Measurements from ENCODE around the gene COL23A1. TPM values are rescaled to one million over a fixed set of nuclear protein-coding genes. Genes with fewer than 3 reads are reported as not detected.

Gene COL23A1
- total RNA-seq, 4 donors from 2014 or later = 0.44 to 0.65 (median 0.57) TPM; not detected in 1

GRCh38 chr5:178338750-178339144 is 251.4 kb downstream of the COL23A1 start:
- TF ChIP-seq CTCF (IDR thresholded peaks at IDR 0.05; ENCODE audit: low read depth) = no peak

GRCh38 chr5:178338126-178338749 is 252.0 kb downstream of the COL23A1 start:
- TF ChIP-seq CTCF (IDR thresholded peaks at IDR 0.05; ENCODE audit: low read depth) = no peak

- no peak for TF ChIP-seq CTCF (IDR thresholded peaks at IDR 0.05; ENCODE audit: low read depth)
Measured at GRCh38 chr5:178337334-178337741, 252.9 kb downstream of the COL23A1 start.

GRCh38 chr5:178336889-178337288 is 253.3 kb downstream of the COL23A1 start:
- TF ChIP-seq CTCF (IDR thresholded peaks at IDR 0.05; ENCODE audit: low read depth) = no peak

GRCh38 chr5:178335302-178336030 is 254.7 kb downstream of the COL23A1 start:
- TF ChIP-seq CTCF (IDR thresholded peaks at IDR 0.05; ENCODE audit: low read depth) = no peak

- TF ChIP-seq CTCF (IDR thresholded peaks at IDR 0.05; ENCODE audit: low read depth) = no peak
Measured at GRCh38 chr5:178334861-178335260, 255.3 kb downstream of the COL23A1 start.

GRCh38 chr5:178333821-178334481 is 256.2 kb downstream of the COL23A1 start:
- TF ChIP-seq CTCF (IDR thresholded peaks at IDR 0.05; ENCODE audit: low read depth) = no peak
